Kidney (tissue), 14 donors: ENCODE data around the gene CNOT11. TPM values are rescaled to one million over a fixed set of nuclear protein-coding genes. Genes with fewer than 3 reads are reported as not detected.

Experiments
- DNase-seq, 5 donors: peaks; one replicate each; pipeline ENCODE4 v3.0.0-alpha.2; 2013 to 2020
- FAIRE-seq: peaks from 2 replicates; lab custom pipeline; 2012; peaks lifted over from hg19 to GRCh38; lab: Jason Lieb, UNC
- H3K27ac ChIP-seq, 2 donors: one replicate each; pipeline ENCODE4 v1.7.0; 2013; ENCODE audit warnings: low read depth in 2 of 2, low read length in 2 of 2, inconsistent platforms in 1 of 2
- H3K27me3 ChIP-seq: one replicate; pipeline ENCODE4 v1.7.1; 2013; ENCODE audit warnings: low read length, inconsistent platforms; ENCODE audit not compliant: control insufficient read depth, insufficient read depth
- H3K36me3 ChIP-seq, 3 donors: one replicate each; pipeline versions ENCODE4 v1.7.0 to v1.7.1; 2013; ENCODE audit warnings: low read length in 3 of 3, control low read depth in 1 of 3, inconsistent platforms in 1 of 3; ENCODE audit not compliant: insufficient read depth in 3 of 3, control insufficient read depth in 2 of 3
- H3K4me1 ChIP-seq, 3 donors: one replicate each; pipeline versions ENCODE4 v1.7.0 to v1.7.1; 2013; ENCODE audit warnings: low read length in 3 of 3, inconsistent platforms in 1 of 3, low read depth in 1 of 3; ENCODE audit not compliant: control insufficient read depth in 2 of 3, insufficient read depth in 2 of 3
- H3K4me3 ChIP-seq, 3 donors: one replicate each; pipeline versions ENCODE4 v1.7.0 to v1.8.1; 2013; ENCODE audit warnings: low read length in 3 of 3, control low read depth in 1 of 3, inconsistent platforms in 1 of 3
- H3K9ac ChIP-seq, 3 donors: one replicate each; pipeline versions ENCODE4 v1.7.0 to v1.7.1; 2013; ENCODE audit warnings: low read length in 3 of 3, control low read depth in 1 of 3, inconsistent platforms in 1 of 3
- H3K9me3 ChIP-seq, 3 donors: one replicate each; pipeline versions ENCODE4 v1.7.0 to v1.7.1; 2013; ENCODE audit warnings: low read length in 3 of 3, control low read depth in 1 of 3, inconsistent platforms in 1 of 3; ENCODE audit not compliant: control insufficient read depth in 2 of 3, insufficient read depth in 1 of 3
- intact Hi-C: fragments of 100-400 bp; cut with DNase I; formaldehyde crosslinking; loops from one replicate; pipeline ENCODE4 v1.11.1; 2022
- polyA plus RNA-seq: library from polyadenylated mRNA; stranded (reverse); fragments of 350-450 nt; fragmentation: Illumina TruSeq; extraction: RNeasy Lipid Tissue Mini Kit (QIAGEN cat#74804); gene quantifications from one replicate; pipeline ENCODE4 v1.2.3, GENCODE V29; 2014; ENCODE audit warnings: low read depth, low replicate concordance; ENCODE audit not compliant: insufficient read depth
- total RNA-seq: library from RNA; stranded (reverse); fragmentation: NEBNext Ultra II Directional; extraction: Animal tissue kit (Norgen Biotek cat#: 25700); gene quantifications from one replicate; pipeline ENCODE4 v1.2.1, GENCODE V29; 2021
- TF ChIP-seq, protein P1 (sequence below): IDR thresholded peaks from 3 replicates; pipeline ENCODE4 v1.5.1; 2012; ENCODE audit warnings: mild to moderate bottlenecking, moderate library complexity, borderline replicate concordance; ENCODE audit not compliant: insufficient read depth; ENCODE audit errors: extremely low read depth
- donor health status: control.
- donor health status: control.
- donor health status: control.
- donor health status: control.
- donor health status: control.
- donor health status: DM: yes; HTN: yes; CAD: no.
- donor health status: Normal renal cell carcinoma (clear cell type).

The CNOT11 gene
- total and polyA plus RNA-seq, 2 donors from 2014 or later = 28.4 to 45.7 TPM

DNA sequence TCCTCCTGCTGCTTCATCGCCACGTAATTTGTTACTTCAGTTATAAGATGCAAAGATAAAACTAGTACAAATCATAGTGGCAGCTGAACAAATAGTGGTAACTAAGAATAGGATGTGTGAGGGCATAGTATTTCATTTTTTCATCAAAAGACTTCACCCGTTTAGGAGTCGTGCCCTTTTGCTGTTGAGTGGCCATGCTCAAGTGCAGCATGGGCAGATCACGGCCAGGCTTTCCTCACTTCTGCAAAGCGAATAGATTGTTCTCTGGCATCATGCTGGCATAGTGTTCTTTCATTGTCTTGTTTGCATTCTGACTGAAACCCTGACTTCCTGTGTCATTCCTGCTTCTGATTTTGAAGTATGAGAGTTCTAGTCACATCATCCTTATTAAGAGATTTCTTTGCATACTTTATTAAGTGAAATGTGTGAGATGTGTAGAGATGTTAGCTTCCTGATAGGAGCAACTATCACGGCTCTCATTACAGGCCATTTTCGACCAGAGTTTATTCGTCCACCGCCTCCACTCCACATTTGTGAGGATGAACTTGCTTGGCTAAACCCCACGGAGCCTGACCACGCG is 11.8 kb downstream of the CNOT11 start:
- TF ChIP-seq, protein P1, sequence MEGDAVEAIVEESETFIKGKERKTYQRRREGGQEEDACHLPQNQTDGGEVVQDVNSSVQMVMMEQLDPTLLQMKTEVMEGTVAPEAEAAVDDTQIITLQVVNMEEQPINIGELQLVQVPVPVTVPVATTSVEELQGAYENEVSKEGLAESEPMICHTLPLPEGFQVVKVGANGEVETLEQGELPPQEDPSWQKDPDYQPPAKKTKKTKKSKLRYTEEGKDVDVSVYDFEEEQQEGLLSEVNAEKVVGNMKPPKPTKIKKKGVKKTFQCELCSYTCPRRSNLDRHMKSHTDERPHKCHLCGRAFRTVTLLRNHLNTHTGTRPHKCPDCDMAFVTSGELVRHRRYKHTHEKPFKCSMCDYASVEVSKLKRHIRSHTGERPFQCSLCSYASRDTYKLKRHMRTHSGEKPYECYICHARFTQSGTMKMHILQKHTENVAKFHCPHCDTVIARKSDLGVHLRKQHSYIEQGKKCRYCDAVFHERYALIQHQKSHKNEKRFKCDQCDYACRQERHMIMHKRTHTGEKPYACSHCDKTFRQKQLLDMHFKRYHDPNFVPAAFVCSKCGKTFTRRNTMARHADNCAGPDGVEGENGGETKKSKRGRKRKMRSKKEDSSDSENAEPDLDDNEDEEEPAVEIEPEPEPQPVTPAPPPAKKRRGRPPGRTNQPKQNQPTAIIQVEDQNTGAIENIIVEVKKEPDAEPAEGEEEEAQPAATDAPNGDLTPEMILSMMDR = no peak
- FAIRE-seq (no peak), DNase-seq (no peak)
- H3K27me3 ChIP-seq = no peaks in the 10 kb centered on the region
- no peaks in the 10 kb centered on the region for H3K9me3 ChIP-seq
- peaks cover 0 to 23% (median 22%) of the 10 kb centered on the region in 3 donors for H3K36me3 ChIP-seq
- H3K9ac ChIP-seq = no peak overlapping the region
- no peak overlapping the region for H3K27ac ChIP-seq
- H3K4me3 ChIP-seq = no peak overlapping the region
- intact Hi-C loops = no loop called here
- H3K4me1 ChIP-seq = peaks cover 0 to 6% (median 0%) of the 10 kb centered on the region in 3 donors

DNA sequence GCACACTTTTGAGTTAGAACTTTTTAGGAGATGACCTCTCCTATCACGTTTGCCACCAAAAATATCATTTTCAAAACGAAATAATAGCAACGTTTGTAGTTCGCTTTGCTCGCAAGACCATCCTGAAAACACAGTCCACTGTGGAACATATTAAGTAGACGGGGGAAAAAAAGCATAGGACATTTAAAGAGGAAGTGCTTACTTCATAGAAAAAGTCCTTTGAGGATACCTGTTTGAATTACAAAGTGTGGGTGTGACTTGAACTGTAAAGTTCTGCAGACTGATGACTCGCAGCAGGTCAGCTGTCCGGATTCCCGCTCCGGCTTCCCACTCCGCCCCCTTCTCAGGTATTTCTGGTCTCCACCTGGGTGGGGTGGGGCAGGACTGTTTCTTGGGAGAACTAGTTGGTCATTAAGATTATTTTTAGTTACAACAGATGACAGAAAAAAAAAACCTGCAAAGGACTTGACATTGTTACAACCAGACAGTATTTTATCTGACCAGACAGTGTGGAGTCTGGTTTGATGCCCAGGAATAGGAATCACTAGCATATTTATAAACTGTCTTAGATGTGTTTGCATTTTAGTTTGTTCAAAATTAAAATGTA is 13.3 kb downstream of the CNOT11 start:
- no peak overlapping the region for H3K27ac ChIP-seq
- no peaks in the 10 kb centered on the region for H3K27me3 ChIP-seq
- TF ChIP-seq, protein P1 = no peak
- no peak overlapping the region for H3K4me3 ChIP-seq
- H3K4me1 ChIP-seq = peaks cover 0 to 6% (median 0%) of the 10 kb centered on the region in 3 donors
- H3K9ac ChIP-seq = no peak overlapping the region
- intact Hi-C loops = no loop called here
- no peaks in the 10 kb centered on the region for H3K9me3 ChIP-seq
- H3K36me3 ChIP-seq = peaks cover 2 to 30% (median 29%) of the 10 kb centered on the region in 3 donors
- DNase-seq (peak in 2 of 5 donors; percentile 27 to 93), FAIRE-seq (no peak)

DNA sequence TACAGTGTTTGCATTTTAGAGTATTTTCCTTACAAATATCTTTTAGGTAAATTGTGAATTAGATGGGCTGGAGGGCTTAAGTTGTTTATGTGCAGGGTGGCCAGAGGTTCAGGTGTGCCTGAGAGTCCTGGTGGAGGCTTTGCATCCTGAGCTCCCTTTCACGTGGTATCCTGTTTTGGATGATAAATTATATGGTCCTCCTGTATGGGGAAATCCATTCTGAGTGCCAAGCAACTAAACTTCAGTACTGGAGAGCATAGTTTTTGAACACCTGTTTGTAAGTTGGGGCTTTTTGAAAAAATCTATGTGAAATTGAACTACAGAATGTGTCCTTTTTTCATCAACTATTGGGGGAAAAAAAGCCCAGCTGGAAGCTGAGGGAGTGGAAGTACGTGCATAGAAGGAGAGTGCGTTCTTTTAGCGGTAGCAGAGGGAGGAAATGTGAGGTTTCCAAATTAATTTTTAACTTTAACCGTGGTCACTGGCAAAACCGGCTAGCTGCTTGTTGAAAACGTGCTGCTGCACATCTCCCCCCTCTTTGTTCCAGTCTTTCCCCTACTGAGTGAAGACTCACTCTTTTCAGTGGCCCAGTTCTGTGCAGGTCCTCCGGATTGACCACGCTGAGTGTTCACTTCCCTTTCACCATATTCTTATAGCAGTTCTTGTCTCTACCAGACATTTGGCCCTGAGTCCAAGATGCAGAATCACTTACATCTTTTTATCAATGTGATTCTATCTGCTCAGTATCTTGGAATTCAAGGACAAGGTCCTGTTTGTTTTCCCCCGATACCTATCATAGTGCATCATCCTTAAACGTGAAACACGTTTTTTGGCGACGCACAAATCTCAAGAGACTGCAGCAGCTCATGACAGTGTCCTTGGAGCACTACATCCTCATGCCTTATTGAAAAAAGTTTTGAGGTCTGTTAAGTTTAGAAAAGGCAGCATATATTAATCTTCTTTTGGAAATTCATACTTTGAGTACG is 15.3 kb downstream of the CNOT11 start:
- intact Hi-C loops = no loop called here
- Histone ChIP-seq H3K9me3 (no peaks in the 10 kb centered on the region), H3K36me3 (peaks cover 5 to 30% (median 19%) of the 10 kb centered on the region in 3 donors), H3K27ac (peak overlapping the region; percentile 11 to 18), H3K27me3 (no peaks in the 10 kb centered on the region), H3K4me3 (no peak overlapping the region), H3K9ac (peak overlapping the region in 1 of 3 donors; percentile 22), H3K4me1 (peaks cover 0 to 6% (median 0%) of the 10 kb centered on the region in 3 donors)
- TF ChIP-seq, protein P1 = no peak
- no peak for FAIRE-seq
- peak in 3 of 5 donors; percentile 45 to 73 (median 69) for DNase-seq
